Bronchial epithelial cell (primary cell): Measurements from ENCODE around the gene TRAF1. TPM values are rescaled to one million over a fixed set of nuclear protein-coding genes. Genes with fewer than 3 reads are reported as not detected.

Experiments
- DNase-seq: peaks from one replicate; pipeline ENCODE4 v3.0.0-alpha.2; 2010; ENCODE audit warnings: low read depth
- FAIRE-seq: peaks from 2 replicates; lab custom pipeline; 2011; peaks lifted over from hg19 to GRCh38; lab: Jason Lieb, UNC
- H3K27me3 ChIP-seq: 2 replicates; pipeline ENCODE4 v1.5.1; 2011; ENCODE audit warnings: low read length; ENCODE audit not compliant: control insufficient read depth, insufficient read depth
- H3K36me3 ChIP-seq: 2 replicates; pipeline ENCODE4 v1.5.1; 2011; ENCODE audit warnings: low read length; ENCODE audit not compliant: control insufficient read depth, insufficient read depth
- H3K4me3 ChIP-seq: 2 replicates; pipeline ENCODE4 v1.5.1; 2011; ENCODE audit warnings: mild to moderate bottlenecking, low read depth, low read length, control low read depth
- total RNA-seq: library from RNA; depleted of rRNA; stranded (reverse); fragments of >200 nt; gene quantifications from 2 replicates; pipeline ENCODE4 v1.2.1, GENCODE V29; 2014
- TF ChIP-seq, protein P1 (sequence below): IDR thresholded peaks from 2 replicates; pipeline ENCODE4 v1.5.1; 2011; ENCODE audit warnings: mild to moderate bottlenecking, moderate library complexity, low read length, control low read depth, inconsistent platforms; ENCODE audit not compliant: insufficient read depth, severe bottlenecking

TRAF1 gene
- total RNA-seq, 1 donor from 2014 or later: 0.79 TPM

DNA sequence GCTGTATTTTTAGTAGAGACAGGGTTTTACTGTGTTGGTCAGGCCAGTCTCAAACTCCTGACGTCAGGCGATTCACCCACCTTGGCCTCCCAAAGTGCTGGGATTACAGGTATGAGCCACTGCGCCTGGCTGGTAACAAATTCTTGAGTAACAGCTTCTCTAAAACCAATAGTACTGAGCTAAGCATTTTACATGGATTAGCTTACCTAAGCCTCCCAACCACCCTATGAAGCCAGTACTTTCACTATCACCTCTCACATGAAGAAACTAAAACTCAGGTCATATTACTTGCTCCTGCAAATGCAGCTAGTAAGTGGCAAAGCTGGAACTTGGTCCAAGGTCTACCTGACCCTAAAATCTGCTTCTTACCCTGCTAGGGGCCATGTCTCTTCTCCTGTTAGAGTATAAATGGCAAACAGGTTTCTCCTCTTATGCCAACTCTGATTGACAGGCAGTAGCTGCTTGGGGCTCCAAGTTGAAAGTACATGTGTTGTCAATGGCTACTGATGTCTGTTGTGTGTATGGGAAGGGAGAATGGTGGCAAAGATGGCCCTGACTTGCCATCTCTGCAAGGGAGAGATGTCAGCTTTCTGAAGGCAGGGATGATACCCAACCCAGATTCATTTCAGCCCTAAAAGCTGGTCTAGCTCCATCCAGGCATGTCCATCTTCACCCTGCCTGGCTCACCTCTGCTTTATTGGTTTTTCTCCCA is 53.6 kb downstream of the TRAF1 start:
- H3K27me3 ChIP-seq: no peaks in the 10 kb centered on the region
- no peak for DNase-seq
- FAIRE-seq: no peak
- TF ChIP-seq, protein P1, sequence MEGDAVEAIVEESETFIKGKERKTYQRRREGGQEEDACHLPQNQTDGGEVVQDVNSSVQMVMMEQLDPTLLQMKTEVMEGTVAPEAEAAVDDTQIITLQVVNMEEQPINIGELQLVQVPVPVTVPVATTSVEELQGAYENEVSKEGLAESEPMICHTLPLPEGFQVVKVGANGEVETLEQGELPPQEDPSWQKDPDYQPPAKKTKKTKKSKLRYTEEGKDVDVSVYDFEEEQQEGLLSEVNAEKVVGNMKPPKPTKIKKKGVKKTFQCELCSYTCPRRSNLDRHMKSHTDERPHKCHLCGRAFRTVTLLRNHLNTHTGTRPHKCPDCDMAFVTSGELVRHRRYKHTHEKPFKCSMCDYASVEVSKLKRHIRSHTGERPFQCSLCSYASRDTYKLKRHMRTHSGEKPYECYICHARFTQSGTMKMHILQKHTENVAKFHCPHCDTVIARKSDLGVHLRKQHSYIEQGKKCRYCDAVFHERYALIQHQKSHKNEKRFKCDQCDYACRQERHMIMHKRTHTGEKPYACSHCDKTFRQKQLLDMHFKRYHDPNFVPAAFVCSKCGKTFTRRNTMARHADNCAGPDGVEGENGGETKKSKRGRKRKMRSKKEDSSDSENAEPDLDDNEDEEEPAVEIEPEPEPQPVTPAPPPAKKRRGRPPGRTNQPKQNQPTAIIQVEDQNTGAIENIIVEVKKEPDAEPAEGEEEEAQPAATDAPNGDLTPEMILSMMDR: no peak
- H3K4me3 ChIP-seq: no peak overlapping the region
- peaks cover 3% of the 10 kb centered on the region for H3K36me3 ChIP-seq

DNA sequence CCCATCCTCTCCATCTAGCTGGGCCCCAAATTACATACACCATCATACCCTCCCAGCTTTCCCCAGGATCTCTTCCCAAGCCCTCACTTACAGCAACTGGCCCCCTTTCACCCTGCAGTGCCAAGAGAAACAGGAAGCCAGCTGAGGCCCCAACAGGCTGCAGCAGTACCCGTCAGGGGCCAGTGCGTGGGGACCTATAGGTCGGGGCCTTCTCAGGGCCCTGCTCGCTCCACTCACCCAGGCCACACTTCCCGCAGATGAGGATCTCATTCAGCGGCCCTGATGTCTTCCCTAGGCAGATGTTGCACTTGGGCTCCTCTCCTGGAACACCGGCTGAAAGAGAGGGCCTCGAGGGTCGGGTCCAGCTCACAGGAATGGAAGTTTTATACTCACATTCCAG is 56.4 kb downstream of the TRAF1 start:
- Histone ChIP-seq H3K36me3 (peaks cover 5% of the 10 kb centered on the region), H3K27me3 (no peaks in the 10 kb centered on the region)
- no peak for FAIRE-seq

DNA sequence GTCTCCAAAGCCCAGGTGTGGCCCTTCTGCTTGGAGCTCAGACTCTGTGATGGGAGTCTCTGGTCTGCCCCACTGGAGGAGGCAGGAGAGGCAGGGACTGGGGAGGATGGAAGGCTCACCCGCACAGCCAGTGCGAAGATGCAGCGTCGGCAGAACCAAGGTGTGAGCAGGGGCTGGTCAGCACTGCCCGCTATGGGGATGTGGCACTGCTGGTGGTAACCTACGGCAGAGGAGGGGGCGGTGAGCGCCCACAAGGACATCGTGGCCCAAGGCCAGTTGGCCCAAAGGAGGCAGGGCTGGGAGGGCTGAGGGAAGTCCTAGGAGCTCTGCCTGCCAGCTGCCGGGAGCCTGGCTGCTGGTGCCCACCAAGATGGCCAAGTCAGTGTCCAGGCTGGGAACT is 56.9 kb downstream of the TRAF1 start:
- FAIRE-seq (no peak), DNase-seq (no peak)
- no peaks in the 10 kb centered on the region for H3K27me3 ChIP-seq
- H3K36me3 ChIP-seq: peaks cover 5% of the 10 kb centered on the region
- H3K4me3 ChIP-seq: no peak overlapping the region
- TF ChIP-seq, protein P1: no peak

More for the DNA sequence above, 56.4 kb downstream of the TRAF1 start:
- DNase-seq: no peak
- no peak overlapping the region for H3K4me3 ChIP-seq
- TF ChIP-seq, protein P1: no peak

DNA sequence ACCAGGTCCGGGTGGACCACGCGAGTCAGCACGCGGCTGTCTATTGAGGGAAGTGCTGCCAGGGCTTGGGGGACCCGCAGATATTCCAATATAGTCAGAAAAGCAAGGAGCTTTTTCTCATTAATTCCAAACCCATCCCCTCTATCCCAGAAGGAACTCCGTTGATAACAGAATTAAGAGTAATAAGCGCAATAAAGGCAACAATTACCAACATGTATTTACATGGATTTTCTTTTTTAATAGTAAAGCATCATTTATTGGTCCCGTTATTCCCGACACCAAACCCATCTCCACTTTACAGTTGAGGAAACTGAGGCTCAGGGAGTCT is 57.3 kb downstream of the TRAF1 start:
- DNase-seq (no peak), FAIRE-seq (no peak)
- Histone ChIP-seq H3K36me3 (peaks cover 5% of the 10 kb centered on the region), H3K4me3 (peak overlapping the region; percentile 65), H3K27me3 (no peaks in the 10 kb centered on the region)
- TF ChIP-seq, protein P1: no peak

DNA sequence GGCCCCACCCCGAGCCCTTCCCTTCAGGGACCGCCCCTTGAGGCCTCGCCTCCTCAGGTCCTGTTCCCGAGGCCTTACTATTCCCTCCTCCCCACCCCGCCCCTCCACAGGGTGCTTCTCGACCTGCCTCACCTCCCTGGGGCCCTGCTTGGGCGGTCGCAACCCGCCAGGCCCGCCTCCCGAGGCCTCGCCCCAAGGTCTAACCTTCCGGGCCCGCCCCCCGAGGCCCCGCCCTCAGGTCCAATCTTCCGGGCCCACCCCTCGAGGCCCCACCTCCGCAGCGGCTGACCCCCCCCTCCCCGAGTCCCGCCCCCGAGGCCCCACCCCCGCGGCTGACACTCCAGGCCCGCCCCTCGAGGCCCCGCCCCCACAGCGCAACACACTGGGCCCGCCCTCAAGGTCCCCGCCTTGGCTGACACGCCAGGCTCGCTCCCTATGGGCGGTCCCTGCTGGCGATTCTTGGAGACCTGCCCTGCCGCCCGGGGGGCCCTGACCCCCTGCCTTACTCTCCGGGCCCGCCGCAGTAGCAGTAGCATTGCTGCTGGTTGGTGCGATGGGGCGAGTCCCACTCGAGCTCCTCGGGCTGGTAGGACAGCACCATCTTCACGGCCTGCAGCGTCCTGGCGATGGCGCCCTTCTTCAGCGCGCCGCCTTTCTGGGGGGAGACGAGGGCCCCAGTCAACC is 57.8 kb downstream of the TRAF1 start:
- TF ChIP-seq, protein P1: peak; percentile 64
- DNase-seq (peak; percentile 92), FAIRE-seq (no peak)
- peak overlapping the region; percentile 65 for H3K4me3 ChIP-seq
- peaks cover 7% of the 10 kb centered on the region for H3K36me3 ChIP-seq
- no peaks in the 10 kb centered on the region for H3K27me3 ChIP-seq

DNA sequence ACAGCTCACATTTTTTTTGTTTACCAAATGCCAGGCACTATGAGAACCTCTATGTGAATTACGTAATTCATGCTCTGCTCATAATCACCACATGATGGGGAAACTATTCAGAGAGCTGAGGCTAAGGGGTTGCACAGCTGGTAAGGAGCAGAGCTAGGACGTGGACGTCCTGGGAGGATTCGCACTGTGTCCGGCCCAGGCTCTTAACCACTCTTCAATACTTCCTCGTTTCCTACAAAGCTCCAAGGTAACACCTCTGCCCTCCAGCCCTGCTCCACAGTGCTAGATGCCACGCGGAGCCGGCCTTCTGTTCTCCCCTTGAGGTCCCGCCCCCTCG is 58.3 kb downstream of the TRAF1 start:
- Histone ChIP-seq H3K4me3 (peak overlapping the region; percentile 29), H3K27me3 (no peaks in the 10 kb centered on the region), H3K36me3 (peaks cover 10% of the 10 kb centered on the region)
- TF ChIP-seq, protein P1: no peak
- FAIRE-seq (no peak), DNase-seq (peak; percentile 87)
